K562 (cell line): Measurements from ENCODE around the gene MYADML2. TPM values are rescaled to one million over a fixed set of nuclear protein-coding genes. Genes with fewer than 3 reads are reported as not detected.
A peak's percentile ranks its signal among the peaks of the same experiment; 100 is the strongest.

Experiments
- BDP1 ChIP-seq: IDR thresholded peaks from 3 replicates; pipeline ENCODE4 v1.6.1; 2011; ENCODE audit not compliant: insufficient read length, insufficient read depth
- BRD4 ChIP-seq: fragments of 200-600 bp; sonication (generic); IDR thresholded peaks from 2 replicates; pipeline ENCODE4 v1.6.1; 2017; ENCODE audit warnings: inconsistent platforms
- GATA2 ChIP-seq: sonication (generic); formaldehyde crosslinking; IDR thresholded peaks from 2 replicates; pipeline ENCODE4 v1.4.0; 2020; ENCODE audit warnings: mild to moderate bottlenecking, missing genetic modification reagents
- HLTF ChIP-seq: fragments of 450-650 bp; IDR thresholded peaks from 2 replicates; pipeline ENCODE4 v1.6.1; 2016
- JUND ChIP-seq, 2 experiments: IDR thresholded peaks; 2 replicates in 1 of 2; 3 replicates in 1 of 2; pipeline ENCODE4 v1.6.1; 2011; ENCODE audit warnings: borderline replicate concordance in 2 of 2, low read depth in 2 of 2, low read length in 2 of 2, improper control_type of control experiment in 1 of 2, missing biosample characterization in 1 of 2, missing genetic modification characterization in 1 of 2, missing genetic modification reagents in 1 of 2
- KAT8 ChIP-seq: fragments of 450-650 bp; IDR thresholded peaks from 2 replicates; pipeline ENCODE4 v1.6.1; 2016; ENCODE audit warnings: low read depth, mild to moderate bottlenecking
- LCOR ChIP-seq: sonication (generic); formaldehyde crosslinking; IDR thresholded peaks from 2 replicates; pipeline ENCODE4 v1.8.0; 2022; ENCODE audit warnings: mild to moderate bottlenecking, missing genetic modification reagents
- SIN3B ChIP-seq: fragments of 450-650 bp; IDR thresholded peaks from 2 replicates; pipeline ENCODE4 v1.6.1; 2017; ENCODE audit warnings: low read depth, mild to moderate bottlenecking, moderate library complexity
- TAF9B ChIP-seq: fragments of 450-650 bp; IDR thresholded peaks from 2 replicates; pipeline ENCODE4 v1.6.1; 2018; ENCODE audit warnings: mild to moderate bottlenecking; ENCODE audit not compliant: partially characterized antibody
- ZNF253 ChIP-seq: fragments of 250-450 bp; sonication (Bioruptor Pico); conservative IDR thresholded peaks from 2 replicates; pipeline ENCODE4 v1.6.1; 2021; ENCODE audit warnings: mild to moderate bottlenecking
- ZNF324 ChIP-seq: fragments of 250-450 bp; sonication (Bioruptor Pico); IDR thresholded peaks from 2 replicates; pipeline ENCODE4 v1.4.0; 2020; ENCODE audit warnings: mild to moderate bottlenecking
- ZNF695 ChIP-seq: fragments of 450-650 bp; formaldehyde crosslinking; IDR thresholded peaks from 2 replicates; pipeline ENCODE4 v1.4.0; 2020; ENCODE audit warnings: mild to moderate bottlenecking, moderate library complexity
- polyA plus RNA-seq, 8 experiments: library from polyadenylated mRNA; depleted of rRNA in 4 of 8; stranded (reverse) in 5 of 8; unstranded in 3 of 8; fragments of >200 nt; fragmentation: Nextera tagmentation in 2 of 8; fragmentation: Illumina TruSeq in 1 of 8; extraction: Ambion mirVana in 2 of 8; extraction: Trizol in 1 of 8; gene quantifications; 2 replicates each; pipeline versions ENCODE4 v1.2.1 to v1.2.3, GENCODE V29; 2011 to 2014; ENCODE audit warnings: inconsistent platforms in 1 of 8, missing spikeins in 1 of 8
- total RNA-seq, 7 experiments: library from RNA; depleted of rRNA in 6 of 7; stranded (reverse); fragments of >200 nt in 6 of 7; fragmentation: Illumina TruSeq in 2 of 7; extraction: Trizol in 2 of 7; gene quantifications; 2 replicates each; pipeline versions ENCODE4 v1.2.1 to v1.2.3, GENCODE V29; 2011 to 2021; ENCODE audit warnings: low replicate concordance in 1 of 7
- TF ChIP-seq, protein P1 (sequence below): sonication (generic); formaldehyde crosslinking; IDR thresholded peaks from 2 replicates; pipeline ENCODE4 v1.8.1; 2023; ENCODE audit warnings: mild to moderate bottlenecking, missing genetic modification reagents
- TF ChIP-seq, protein P2 (sequence below): IDR thresholded peaks from 2 replicates; pipeline ENCODE4 v1.6.1; 2016; ENCODE audit warnings: missing genetic modification characterization, missing compliant biosample characterization
- TF ChIP-seq, protein P3 (sequence below): fragments of 200-600 bp; sonication (generic); IDR thresholded peaks from one replicate; pipeline ENCODE4 v1.6.1; 2012; ENCODE audit warnings: mild to moderate bottlenecking, low read depth, low read length, inconsistent platforms

The MYADML2 gene
- total and polyA plus RNA-seq, 9 of the 15 experiments (the other 6 are each of a cell fraction or from before 2014, with no cell fraction given), result not detected

DNA sequence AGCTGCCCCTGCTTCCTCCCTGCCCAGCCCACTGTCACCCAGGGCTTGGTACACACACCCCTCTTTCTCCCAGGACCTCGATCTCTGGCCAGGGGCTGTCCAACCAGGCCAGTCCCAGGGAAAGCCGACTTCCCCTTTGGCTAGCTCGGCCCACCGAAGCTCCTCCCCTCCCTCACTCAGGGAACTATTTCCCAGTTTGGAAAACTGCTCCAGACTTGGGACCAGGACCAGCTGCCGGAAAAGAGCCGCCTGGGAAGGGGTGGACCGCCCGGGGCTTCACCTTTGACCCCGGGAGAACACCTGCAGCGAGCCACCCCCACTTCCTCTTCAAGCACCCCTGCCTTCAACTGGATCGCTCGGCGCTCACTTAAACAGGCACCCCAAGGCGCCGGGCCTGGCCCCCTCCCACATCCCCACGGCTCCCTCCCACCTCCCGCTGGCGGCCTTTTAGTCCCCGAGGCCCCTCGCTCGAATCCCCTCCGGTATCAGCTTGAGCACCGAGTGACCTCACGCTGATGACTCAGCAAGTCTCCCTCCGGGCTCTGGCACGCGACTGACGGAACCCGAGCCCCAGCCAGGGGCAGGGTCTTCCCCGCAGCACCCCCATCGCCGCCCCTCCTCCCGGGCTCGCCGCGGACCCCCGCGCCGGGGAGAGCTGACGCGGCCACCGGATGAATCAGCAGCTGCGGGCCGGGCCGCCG lies 20.4 kb downstream of the MYADML2 start (continued):
- TF ChIP-seq, protein P1, sequence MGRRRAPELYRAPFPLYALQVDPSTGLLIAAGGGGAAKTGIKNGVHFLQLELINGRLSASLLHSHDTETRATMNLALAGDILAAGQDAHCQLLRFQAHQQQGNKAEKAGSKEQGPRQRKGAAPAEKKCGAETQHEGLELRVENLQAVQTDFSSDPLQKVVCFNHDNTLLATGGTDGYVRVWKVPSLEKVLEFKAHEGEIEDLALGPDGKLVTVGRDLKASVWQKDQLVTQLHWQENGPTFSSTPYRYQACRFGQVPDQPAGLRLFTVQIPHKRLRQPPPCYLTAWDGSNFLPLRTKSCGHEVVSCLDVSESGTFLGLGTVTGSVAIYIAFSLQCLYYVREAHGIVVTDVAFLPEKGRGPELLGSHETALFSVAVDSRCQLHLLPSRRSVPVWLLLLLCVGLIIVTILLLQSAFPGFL (CRISPR knock-in tag), result no peak
- TF ChIP-seq ZNF324 (CRISPR knock-in tag) (no peak), BRD4 (peak; percentile 61; the same call in 1 of the 2 replicates), SIN3B (no peak), ZNF253 (no peak), GATA2 (no peak), TAF9B (no peak), LCOR (CRISPR knock-in tag) (no peak), BDP1 (no peak), HLTF (no peak), JUND (IDR thresholded peaks at IDR 0.05; ENCODE audit: borderline replicate concordance, low read depth, low read length) (peak; percentile 95), JUND (tag; IDR thresholded peaks at IDR 0.05; ENCODE audit: borderline replicate concordance, low read depth, low read length) (peak; percentile 89; the same call in 2 of the 3 replicates), KAT8 (no peak), ZNF695 (CRISPR knock-in tag) (no peak)
- TF ChIP-seq, protein P2, sequence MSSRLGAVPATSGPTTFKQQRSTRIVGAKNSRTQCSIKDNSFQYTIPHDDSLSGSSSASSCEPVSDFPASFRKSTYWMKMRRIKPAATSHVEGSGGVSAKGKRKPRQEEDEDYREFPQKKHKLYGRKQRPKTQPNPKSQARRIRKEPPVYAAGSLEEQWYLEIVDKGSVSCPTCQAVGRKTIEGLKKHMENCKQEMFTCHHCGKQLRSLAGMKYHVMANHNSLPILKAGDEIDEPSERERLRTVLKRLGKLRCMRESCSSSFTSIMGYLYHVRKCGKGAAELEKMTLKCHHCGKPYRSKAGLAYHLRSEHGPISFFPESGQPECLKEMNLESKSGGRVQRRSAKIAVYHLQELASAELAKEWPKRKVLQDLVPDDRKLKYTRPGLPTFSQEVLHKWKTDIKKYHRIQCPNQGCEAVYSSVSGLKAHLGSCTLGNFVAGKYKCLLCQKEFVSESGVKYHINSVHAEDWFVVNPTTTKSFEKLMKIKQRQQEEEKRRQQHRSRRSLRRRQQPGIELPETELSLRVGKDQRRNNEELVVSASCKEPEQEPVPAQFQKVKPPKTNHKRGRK (tag), result no peak
- TF ChIP-seq, protein P3, sequence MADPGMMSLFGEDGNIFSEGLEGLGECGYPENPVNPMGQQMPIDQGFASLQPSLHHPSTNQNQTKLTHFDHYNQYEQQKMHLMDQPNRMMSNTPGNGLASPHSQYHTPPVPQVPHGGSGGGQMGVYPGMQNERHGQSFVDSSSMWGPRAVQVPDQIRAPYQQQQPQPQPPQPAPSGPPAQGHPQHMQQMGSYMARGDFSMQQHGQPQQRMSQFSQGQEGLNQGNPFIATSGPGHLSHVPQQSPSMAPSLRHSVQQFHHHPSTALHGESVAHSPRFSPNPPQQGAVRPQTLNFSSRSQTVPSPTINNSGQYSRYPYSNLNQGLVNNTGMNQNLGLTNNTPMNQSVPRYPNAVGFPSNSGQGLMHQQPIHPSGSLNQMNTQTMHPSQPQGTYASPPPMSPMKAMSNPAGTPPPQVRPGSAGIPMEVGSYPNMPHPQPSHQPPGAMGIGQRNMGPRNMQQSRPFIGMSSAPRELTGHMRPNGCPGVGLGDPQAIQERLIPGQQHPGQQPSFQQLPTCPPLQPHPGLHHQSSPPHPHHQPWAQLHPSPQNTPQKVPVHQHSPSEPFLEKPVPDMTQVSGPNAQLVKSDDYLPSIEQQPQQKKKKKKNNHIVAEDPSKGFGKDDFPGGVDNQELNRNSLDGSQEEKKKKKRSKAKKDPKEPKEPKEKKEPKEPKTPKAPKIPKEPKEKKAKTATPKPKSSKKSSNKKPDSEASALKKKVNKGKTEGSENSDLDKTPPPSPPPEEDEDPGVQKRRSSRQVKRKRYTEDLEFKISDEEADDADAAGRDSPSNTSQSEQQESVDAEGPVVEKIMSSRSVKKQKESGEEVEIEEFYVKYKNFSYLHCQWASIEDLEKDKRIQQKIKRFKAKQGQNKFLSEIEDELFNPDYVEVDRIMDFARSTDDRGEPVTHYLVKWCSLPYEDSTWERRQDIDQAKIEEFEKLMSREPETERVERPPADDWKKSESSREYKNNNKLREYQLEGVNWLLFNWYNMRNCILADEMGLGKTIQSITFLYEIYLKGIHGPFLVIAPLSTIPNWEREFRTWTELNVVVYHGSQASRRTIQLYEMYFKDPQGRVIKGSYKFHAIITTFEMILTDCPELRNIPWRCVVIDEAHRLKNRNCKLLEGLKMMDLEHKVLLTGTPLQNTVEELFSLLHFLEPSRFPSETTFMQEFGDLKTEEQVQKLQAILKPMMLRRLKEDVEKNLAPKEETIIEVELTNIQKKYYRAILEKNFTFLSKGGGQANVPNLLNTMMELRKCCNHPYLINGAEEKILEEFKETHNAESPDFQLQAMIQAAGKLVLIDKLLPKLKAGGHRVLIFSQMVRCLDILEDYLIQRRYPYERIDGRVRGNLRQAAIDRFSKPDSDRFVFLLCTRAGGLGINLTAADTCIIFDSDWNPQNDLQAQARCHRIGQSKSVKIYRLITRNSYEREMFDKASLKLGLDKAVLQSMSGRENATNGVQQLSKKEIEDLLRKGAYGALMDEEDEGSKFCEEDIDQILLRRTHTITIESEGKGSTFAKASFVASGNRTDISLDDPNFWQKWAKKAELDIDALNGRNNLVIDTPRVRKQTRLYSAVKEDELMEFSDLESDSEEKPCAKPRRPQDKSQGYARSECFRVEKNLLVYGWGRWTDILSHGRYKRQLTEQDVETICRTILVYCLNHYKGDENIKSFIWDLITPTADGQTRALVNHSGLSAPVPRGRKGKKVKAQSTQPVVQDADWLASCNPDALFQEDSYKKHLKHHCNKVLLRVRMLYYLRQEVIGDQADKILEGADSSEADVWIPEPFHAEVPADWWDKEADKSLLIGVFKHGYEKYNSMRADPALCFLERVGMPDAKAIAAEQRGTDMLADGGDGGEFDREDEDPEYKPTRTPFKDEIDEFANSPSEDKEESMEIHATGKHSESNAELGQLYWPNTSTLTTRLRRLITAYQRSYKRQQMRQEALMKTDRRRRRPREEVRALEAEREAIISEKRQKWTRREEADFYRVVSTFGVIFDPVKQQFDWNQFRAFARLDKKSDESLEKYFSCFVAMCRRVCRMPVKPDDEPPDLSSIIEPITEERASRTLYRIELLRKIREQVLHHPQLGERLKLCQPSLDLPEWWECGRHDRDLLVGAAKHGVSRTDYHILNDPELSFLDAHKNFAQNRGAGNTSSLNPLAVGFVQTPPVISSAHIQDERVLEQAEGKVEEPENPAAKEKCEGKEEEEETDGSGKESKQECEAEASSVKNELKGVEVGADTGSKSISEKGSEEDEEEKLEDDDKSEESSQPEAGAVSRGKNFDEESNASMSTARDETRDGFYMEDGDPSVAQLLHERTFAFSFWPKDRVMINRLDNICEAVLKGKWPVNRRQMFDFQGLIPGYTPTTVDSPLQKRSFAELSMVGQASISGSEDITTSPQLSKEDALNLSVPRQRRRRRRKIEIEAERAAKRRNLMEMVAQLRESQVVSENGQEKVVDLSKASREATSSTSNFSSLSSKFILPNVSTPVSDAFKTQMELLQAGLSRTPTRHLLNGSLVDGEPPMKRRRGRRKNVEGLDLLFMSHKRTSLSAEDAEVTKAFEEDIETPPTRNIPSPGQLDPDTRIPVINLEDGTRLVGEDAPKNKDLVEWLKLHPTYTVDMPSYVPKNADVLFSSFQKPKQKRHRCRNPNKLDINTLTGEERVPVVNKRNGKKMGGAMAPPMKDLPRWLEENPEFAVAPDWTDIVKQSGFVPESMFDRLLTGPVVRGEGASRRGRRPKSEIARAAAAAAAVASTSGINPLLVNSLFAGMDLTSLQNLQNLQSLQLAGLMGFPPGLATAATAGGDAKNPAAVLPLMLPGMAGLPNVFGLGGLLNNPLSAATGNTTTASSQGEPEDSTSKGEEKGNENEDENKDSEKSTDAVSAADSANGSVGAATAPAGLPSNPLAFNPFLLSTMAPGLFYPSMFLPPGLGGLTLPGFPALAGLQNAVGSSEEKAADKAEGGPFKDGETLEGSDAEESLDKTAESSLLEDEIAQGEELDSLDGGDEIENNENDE, result no peak
